Measurements from ENCODE around the gene GOLT1A. TPM values are rescaled to one million over a fixed set of nuclear protein-coding genes. Genes with fewer than 3 reads are reported as not detected.

The GOLT1A gene
- total RNA-seq, 4 donors from 2014 or later, result 1.1 to 1.3 TPM; not detected in 2

- TF ChIP-seq POLR2A (IDR thresholded peaks at IDR 0.05) (no peak), CTCF (IDR thresholded peaks at IDR 0.05 in 4 of 5, conservative IDR thresholded peaks at IDR 0.05 in 1 of 5) (no peak)
- Histone ChIP-seq H3K4me1 (peaks cover 5 to 7% of the 10 kb centered on the region in 2 donors), H3K9me3 (no peaks in the 10 kb centered on the region), H3K36me3 (no peaks in the 10 kb centered on the region), H3K4me3 (no peak overlapping the region), H3K27me3 (peaks cover 7 to 28% (median 20%) of the 10 kb centered on the region in 3 donors), H3K27ac (peak overlapping the region in 3 of 4 donors; percentile 26 to 67 (median 41))
- DNase-seq, result peak in 1 of 2 donors; percentile 32
- intact Hi-C loops (cut with DNase I; ENCODE audit: low total_unique reads) (no loop called here), in situ Hi-C loops (cut with MboI; ENCODE audit: low sequenced_read_pairs in 4 of 4) (loop anchor here in 1 of 4 donors (25.0 kb wide), 1 partner anchor 362 kb away; the partner anchor contains the start of gene MDM4)
- ATAC-seq, result peak; percentile 20 to 38
Measured at GRCh38 chr1:204149635-204150565, 63.9 kb downstream of the GOLT1A start.

- TF ChIP-seq CTCF (IDR thresholded peaks at IDR 0.05 in 4 of 5, conservative IDR thresholded peaks at IDR 0.05 in 1 of 5), result no peak
- no peak for TF ChIP-seq POLR2A (IDR thresholded peaks at IDR 0.05)
- Histone ChIP-seq H3K4me1 (peaks cover 5 to 7% of the 10 kb centered on the region in 2 donors), H3K4me3 (no peak overlapping the region), H3K27ac (no peak overlapping the region), H3K9me3 (no peaks in the 10 kb centered on the region), H3K27me3 (peaks cover 7 to 28% (median 20%) of the 10 kb centered on the region in 3 donors), H3K36me3 (no peaks in the 10 kb centered on the region)
- no peak for DNase-seq
- in situ Hi-C loops (cut with MboI; ENCODE audit: low sequenced_read_pairs in 4 of 4), result no loop called here
- intact Hi-C loops (cut with DNase I; ENCODE audit: low total_unique reads), result no loop called here
- ATAC-seq, result no peak
Measured at GRCh38 chr1:204149107-204149506, 64.7 kb downstream of the GOLT1A start.

Other genes starting within 250 kb of the GOLT1A start
- 10 to 100 TPM; 15.6 to 31.1 (median 16.3) TPM for gene SOX13, start 140.9 kb downstream of the GOLT1A start, total RNA-seq
- 1 to 10 TPM in 3 of 4 donors, under 1 TPM in 1; 0.66 to 3.1 (median 2.3) TPM for gene ETNK2, start 61.9 kb downstream of the GOLT1A start, total RNA-seq
- under 1 TPM in 1 of 4 donors, not detected in 3; 0.22 TPM for gene REN, start 47.7 kb downstream of the GOLT1A start, total RNA-seq
- gene KISS1, start 17.5 kb downstream of the GOLT1A start, total RNA-seq, result not detected
- gene PLEKHA6, start 145.9 kb upstream of the GOLT1A start, total RNA-seq, result 10 to 100 TPM in 2 of 4 donors, 1 to 10 TPM in 2; 4.3 to 13.2 (median 7.7) TPM
- 10 to 100 TPM; 23.8 to 33.0 (median 25.9) TPM for gene PPP1R15B, start 197.8 kb upstream of the GOLT1A start, total RNA-seq